Smooth muscle cell (in vitro differentiated cells): ENCODE measurements around the gene LPP. TPM values are rescaled to one million over a fixed set of nuclear protein-coding genes. Genes with fewer than 3 reads are reported as not detected.
A peak's percentile ranks its signal among the peaks of the same experiment; 100 is the strongest.

Source experiments
- DNase-seq: peaks from one replicate; lab custom pipeline; 2025; ENCODE audit not compliant: unreplicated experiment; lab: John Stamatoyannopoulos, UW
- H2AFZ ChIP-seq: fragments of 200-600 bp; sonication (generic); 2 replicates; pipeline ENCODE4 v1.6.0; 2016; ENCODE audit warnings: antibody characterized with exemption, low read depth, mild to moderate bottlenecking
- H3F3A ChIP-seq: fragments of 200-600 bp; sonication (generic); 2 replicates; pipeline ENCODE4 v1.6.0; 2017; ENCODE audit warnings: antibody characterized with exemption, low read depth
- H3K27ac ChIP-seq: fragments of 200-600 bp; sonication (generic); 2 replicates; pipeline ENCODE4 v1.5.1; 2016; ENCODE audit warnings: low read depth, mild to moderate bottlenecking
- H3K27me3 ChIP-seq: fragments of 200-600 bp; sonication (generic); 2 replicates; pipeline ENCODE4 v1.6.1; 2016; ENCODE audit warnings: low read depth, mild to moderate bottlenecking
- H3K36me3 ChIP-seq: fragments of 200-600 bp; sonication (generic); 2 replicates; pipeline ENCODE4 v1.5.1; 2016; ENCODE audit warnings: low read depth
- H3K4me1 ChIP-seq: fragments of 200-600 bp; sonication (generic); 2 replicates; pipeline ENCODE4 v1.5.1; 2016; ENCODE audit warnings: low read depth
- H3K4me2 ChIP-seq: fragments of 200-600 bp; sonication (generic); 2 replicates; pipeline ENCODE4 v1.6.0; 2016; ENCODE audit warnings: mild to moderate bottlenecking
- H3K4me3 ChIP-seq: fragments of 200-600 bp; sonication (generic); 2 replicates; pipeline ENCODE4 v1.5.1; 2016; ENCODE audit warnings: mild to moderate bottlenecking
- H3K79me2 ChIP-seq: fragments of 200-600 bp; sonication (generic); 2 replicates; pipeline ENCODE4 v1.6.0; 2016; ENCODE audit warnings: low read depth, mild to moderate bottlenecking
- H3K9ac ChIP-seq: fragments of 200-600 bp; sonication (generic); 2 replicates; pipeline ENCODE4 v1.6.0; 2016; ENCODE audit warnings: low read depth
- H3K9me3 ChIP-seq: fragments of 200-600 bp; sonication (generic); replicated peaks from 2 replicates; pipeline ENCODE4 v1.5.1; 2016; ENCODE audit warnings: low read depth
- H4K20me1 ChIP-seq: fragments of 200-600 bp; sonication (generic); 2 replicates; pipeline ENCODE4 v1.6.0; 2016; ENCODE audit warnings: low read depth
- CTCF ChIP-seq: fragments of 200-600 bp; sonication (generic); IDR thresholded peaks from 2 replicates; pipeline ENCODE4 v1.5.1; 2017; ENCODE audit warnings: borderline replicate concordance, mild to moderate bottlenecking, antibody characterized with exemption; ENCODE audit not compliant: insufficient read depth, poor library complexity, severe bottlenecking
- WGBS: methylation state at CpG from one replicate; pipeline ENCODE4 v1.1.7; 2016; ENCODE audit warnings: low lambda C conversion rate; 5-methylcytosine and 5-hydroxymethylcytosine counted together
- polyA plus RNA-seq: library from polyadenylated mRNA; unstranded; fragments of >200 nt; fragmentation: Nextera tagmentation; extraction: Ambion mirVana; gene quantifications from 2 replicates; pipeline ENCODE4 v1.2.1, GENCODE V29; 2016
- total RNA-seq: library from RNA; depleted of rRNA; stranded (reverse); fragments of >200 nt; gene quantifications from 2 replicates; pipeline ENCODE4 v1.2.3, GENCODE V29; 2014

LPP gene
- total and polyA plus RNA-seq, 2 experiments from 2014 or later: 42.3 to 128 TPM

- H3F3A ChIP-seq: no peaks in the 10 kb centered on the region
- no peak for DNase-seq
- no peaks in the 10 kb centered on the region for H3K79me2 ChIP-seq
- no peaks in the 10 kb centered on the region for H3K4me1 ChIP-seq
- 60% methylated on average over 4 of the region's 4 CpGs for WGBS
- H4K20me1 ChIP-seq: no peaks in the 10 kb centered on the region
- no peak for TF ChIP-seq CTCF
- H3K27ac ChIP-seq: no peak overlapping the region
- no peak overlapping the region for H3K9ac ChIP-seq
- H2AFZ ChIP-seq: no peak overlapping the region
- H3K27me3 ChIP-seq: no peaks in the 10 kb centered on the region
- H3K4me2 ChIP-seq: no peak overlapping the region
- no peaks in the 10 kb centered on the region for H3K9me3 ChIP-seq
- H3K36me3 ChIP-seq: no peaks in the 10 kb centered on the region
- no peak overlapping the region for H3K4me3 ChIP-seq
Measured at GRCh38 chr3:188926111-188926510, 772.2 kb downstream of the LPP start.

DNA sequence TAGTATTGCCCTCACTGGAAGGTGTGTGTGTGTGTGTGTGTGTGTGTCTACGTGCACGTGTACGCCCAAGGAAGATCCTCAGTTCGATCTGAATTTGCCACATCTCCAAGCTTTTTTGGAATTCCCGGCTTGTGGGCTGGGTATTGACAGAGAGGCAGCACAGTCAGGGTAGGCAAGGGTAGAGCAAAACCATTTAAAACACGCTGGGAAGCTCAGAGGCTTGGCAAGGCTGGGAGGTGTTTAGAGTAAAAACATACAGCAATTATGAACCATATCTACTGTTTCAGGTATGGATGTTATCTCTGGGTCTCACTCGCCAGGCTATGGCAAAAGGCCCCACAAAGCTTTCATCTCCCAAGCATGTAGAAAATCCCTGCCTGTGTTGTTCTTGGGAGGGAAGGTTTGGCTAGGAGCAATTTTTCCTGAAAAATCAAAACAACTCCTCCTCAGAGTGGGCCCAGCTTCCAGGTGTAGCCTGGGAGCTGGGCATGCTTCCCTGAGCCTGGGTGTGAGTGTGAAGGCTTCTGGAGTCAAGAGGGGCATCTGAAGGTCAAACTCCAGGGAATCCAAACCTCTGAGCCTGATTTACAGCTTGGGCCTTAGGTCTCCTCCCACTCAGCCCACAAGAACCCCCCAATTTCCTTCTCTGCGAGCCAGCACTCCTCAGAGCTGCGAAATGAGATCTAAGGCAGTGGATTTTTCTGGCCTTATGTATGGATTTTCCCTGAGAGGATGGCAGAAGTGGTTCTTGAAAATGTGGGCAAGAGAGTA, 773.0 kb downstream of the LPP start:
- H3K9me3 ChIP-seq: no peaks in the 10 kb centered on the region
- 83% methylated on average over 9 of the region's 9 CpGs for WGBS
- H3F3A ChIP-seq: no peaks in the 10 kb centered on the region
- no peaks in the 10 kb centered on the region for H3K36me3 ChIP-seq
- H2AFZ ChIP-seq: no peak overlapping the region
- no peak overlapping the region for H3K9ac ChIP-seq
- no peak for DNase-seq
- no peaks in the 10 kb centered on the region for H3K27me3 ChIP-seq
- peak overlapping the region; percentile 38 for H3K27ac ChIP-seq
- H3K4me1 ChIP-seq: no peaks in the 10 kb centered on the region
- H3K4me2 ChIP-seq: no peak overlapping the region
- no peaks in the 10 kb centered on the region for H3K79me2 ChIP-seq
- TF ChIP-seq CTCF: no peak
- H4K20me1 ChIP-seq: no peaks in the 10 kb centered on the region
- no peak overlapping the region for H3K4me3 ChIP-seq

- Histone ChIP-seq H3K9ac (no peak overlapping the region), H3K4me1 (no peaks in the 10 kb centered on the region), H3K36me3 (no peaks in the 10 kb centered on the region), H3K9me3 (no peaks in the 10 kb centered on the region), H4K20me1 (no peaks in the 10 kb centered on the region), H3K27me3 (no peaks in the 10 kb centered on the region), H3F3A (no peaks in the 10 kb centered on the region), H3K4me2 (no peak overlapping the region), H2AFZ (no peak overlapping the region), H3K4me3 (no peak overlapping the region), H3K27ac (no peak overlapping the region), H3K79me2 (no peaks in the 10 kb centered on the region)
- DNase-seq: no peak
- TF ChIP-seq CTCF: no peak
Measured at GRCh38 chr3:188927971-188928370, 774.0 kb downstream of the LPP start.

DNA sequence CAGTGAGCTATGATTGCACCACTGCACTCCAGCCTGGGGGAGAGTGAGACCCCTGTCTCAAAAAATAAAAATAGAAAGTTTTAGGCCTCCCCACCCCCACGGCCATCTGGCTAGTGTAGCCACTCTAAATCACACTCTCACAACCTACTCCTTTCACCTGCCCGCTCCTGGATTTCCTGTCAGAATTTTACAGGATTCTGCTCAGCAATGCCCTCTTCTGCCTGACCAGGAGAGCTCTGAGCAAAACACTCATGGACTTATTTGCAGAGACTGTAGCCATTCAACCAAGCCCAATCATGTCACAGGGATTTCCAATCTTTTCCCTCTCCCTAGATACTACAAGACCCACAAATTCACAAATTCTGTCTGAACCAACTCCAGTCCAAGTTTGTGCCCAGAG, 775.2 kb downstream of the LPP start:
- Histone ChIP-seq H3K27me3 (no peaks in the 10 kb centered on the region), H3K9ac (no peak overlapping the region), H3K4me3 (no peak overlapping the region), H4K20me1 (no peaks in the 10 kb centered on the region), H2AFZ (no peak overlapping the region), H3K27ac (no peak overlapping the region), H3K9me3 (no peaks in the 10 kb centered on the region), H3K4me1 (no peaks in the 10 kb centered on the region), H3K36me3 (no peaks in the 10 kb centered on the region), H3K4me2 (no peak overlapping the region), H3K79me2 (no peaks in the 10 kb centered on the region), H3F3A (no peaks in the 10 kb centered on the region)
- no peak for TF ChIP-seq CTCF
- DNase-seq: no peak
- WGBS: 70% methylated on average over 2 of the region's 2 CpGs
